ENCODE measurements around the gene NIPSNAP3A.

NIPSNAP3A gene

DNA sequence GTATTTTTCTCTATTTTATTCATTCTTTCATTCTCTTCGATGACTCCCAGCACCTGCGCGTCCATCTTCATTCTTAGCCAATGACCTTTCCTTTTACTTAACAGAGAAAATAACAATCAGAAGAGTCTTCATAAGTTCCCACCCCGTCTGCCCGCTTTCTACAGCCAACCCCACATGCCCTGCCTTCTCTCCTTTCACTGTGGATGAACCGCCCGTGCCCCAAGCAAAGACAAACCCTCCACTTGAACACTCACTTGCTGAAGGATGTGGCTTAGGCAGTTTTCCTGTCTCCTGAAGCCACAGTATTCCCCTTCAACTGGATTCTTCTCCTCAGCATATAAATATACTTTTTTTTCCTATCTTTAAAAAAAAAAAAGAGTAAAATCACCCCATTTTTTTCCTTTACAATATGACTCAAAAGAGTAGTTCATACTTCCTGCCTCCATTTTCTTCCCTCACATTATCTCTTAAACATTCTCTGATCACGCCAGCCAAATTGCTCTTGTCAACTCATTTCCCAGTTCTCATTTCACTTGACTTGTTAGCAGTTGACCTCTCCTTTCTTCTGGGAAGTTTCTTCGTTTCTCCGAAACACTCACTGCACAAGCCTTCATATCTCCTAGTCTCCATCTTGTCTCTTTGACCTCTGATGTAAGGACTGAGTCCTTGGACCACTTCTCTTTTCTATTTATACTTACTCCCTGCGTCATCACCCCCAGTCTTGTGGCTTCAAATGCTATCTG, 27.5 kb downstream of the NIPSNAP3A start:
- no peak for DNase-seq

DNA sequence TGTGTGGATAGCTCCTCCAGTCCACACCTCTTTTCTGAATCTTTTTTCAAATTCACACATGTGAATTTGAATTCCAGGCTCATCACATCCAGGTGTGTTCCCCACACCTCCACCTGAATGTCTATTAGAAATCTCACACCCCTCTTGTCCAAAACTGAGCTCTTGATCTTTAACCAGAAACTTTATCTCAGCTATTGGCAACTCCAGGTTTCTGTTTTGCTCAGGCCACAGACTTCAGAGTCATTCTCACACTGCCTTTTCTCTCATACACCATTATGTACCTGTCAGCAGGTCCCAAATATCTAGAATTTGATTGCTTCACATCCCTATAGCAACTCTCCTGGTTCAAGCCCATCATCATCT, 28.1 kb downstream of the NIPSNAP3A start:
- no peak for DNase-seq

DNA sequence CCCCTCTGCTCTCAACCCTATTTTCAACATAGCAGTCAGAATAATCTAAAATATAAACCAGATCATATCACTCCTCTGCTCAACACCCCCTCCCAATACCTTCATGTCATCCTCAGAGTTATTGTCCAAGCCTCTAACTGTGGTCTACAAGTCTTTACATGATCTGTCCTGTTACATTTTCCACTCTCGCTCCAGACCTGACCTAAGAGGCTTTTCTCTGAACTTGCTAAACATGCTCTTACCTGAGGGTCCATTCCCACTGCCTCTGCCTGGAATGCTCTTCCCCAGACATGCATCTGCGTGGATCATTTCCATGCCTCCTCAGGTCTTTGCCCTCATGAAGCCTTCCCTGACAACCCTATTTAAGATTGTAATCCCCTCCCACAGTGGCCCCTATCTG, 28.5 kb downstream of the NIPSNAP3A start:
- no peak for DNase-seq

DNA sequence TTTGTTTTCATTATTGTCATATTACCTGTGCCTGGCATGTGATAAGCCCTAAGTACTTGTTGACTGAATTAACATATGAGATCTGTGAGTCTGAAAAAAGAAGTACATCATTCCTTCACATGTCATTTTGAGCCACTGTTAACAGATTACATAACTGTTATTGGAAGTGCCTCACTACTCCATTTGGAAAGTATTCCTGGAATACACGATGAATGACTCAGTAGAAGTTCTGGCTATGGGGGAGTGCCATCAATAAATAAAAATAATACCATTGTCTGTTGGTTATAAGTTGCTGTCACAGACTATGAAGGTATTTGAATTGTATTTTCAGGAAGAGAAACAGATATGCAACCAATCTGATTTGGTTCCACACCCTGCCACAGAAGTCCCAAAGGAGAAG, 29.3 kb downstream of the NIPSNAP3A start:
- no peak for DNase-seq

DNA sequence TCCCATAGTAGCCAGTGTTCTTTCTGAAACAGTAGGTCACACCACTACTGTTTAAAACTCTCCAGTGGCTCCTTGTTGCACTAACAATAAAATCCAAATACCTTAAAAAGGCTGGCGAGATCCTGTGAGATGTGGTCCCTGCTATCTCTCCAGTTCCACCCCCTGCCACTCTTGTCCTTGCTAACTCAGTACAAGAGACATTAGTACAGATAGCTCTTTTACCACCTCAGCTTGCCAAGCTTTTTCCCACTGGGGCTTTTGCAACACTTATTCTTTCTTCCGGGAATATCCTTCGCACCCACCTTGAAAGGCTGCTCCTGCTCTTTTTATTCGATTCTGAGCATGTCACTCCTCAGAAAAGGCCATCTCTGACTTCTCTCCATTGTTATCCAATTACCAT, 31.3 kb downstream of the NIPSNAP3A start:
- no peak for DNase-seq

DNA sequence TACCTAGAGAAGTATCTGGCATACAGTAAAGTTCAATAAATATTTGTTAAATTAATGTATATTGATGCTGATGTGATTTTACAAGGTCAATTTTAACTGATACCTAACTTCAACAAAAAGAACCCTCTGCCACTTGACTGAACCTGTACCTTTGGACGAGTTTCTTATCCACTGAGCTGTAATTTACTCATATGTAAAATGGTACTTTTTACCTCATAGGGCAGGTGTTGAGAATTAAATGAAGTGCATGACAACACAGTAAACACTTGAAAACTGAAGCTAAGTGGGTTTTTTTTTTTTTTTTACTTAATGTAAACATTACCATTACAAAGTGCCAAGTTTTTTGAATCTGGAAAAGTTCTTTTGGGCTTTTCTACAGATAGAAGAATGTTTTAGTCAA, 31.9 kb downstream of the NIPSNAP3A start:
- DNase-seq, result no peak

DNA sequence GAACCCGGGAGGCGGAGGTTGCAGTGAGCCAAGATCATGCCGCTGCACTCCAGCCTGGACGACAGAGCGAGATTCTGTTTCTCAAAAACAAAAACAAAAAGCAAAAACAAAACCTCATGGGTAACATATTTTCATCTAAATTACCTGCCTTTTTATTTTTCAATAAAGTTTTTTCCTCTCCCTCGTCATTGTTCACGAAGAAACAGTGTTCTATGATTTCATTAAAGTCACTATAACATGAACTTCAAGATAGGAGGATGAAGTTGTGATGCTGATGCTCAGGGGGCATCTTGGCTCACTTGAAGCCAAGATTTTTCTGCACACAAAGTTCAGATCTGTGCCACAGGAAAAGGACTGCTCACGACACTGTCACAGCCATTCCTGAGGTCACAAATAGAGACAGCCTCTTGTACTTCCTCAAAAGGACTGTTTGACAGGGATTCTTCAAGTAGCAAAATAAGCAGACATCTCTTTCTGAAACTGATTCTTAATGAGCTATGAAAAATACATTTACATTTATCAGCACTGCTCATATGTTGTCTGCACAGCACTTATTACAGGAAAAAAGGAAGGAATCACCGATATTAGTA, 32.6 kb downstream of the NIPSNAP3A start:
- DNase-seq, result no peak

DNA sequence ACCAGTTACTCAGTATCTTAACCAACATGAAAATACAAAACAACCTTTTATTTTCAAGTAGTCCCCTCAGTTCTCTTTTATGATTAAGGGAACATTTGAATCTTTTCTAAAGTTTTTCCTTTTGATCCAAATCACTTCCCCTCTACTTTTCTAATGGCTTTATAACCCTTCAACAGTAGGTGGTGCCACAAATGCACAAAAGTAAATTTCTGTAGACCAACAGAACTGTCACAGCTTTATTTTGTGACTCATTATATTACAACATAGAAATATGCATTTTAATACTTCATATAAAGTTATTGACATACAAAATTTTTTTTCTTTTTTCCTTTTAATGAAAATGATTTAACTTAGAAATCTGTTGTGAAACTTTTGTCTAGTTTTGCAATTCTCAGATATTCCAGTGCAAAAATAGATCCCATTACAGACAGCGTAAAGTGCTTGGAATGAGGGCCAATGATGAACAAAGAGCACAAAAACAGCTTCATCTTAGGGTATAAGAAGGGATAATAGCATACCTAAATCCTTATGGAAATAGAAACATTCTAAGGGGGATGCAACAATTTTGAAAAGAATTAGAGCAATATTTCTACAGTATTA, 33.4 kb downstream of the NIPSNAP3A start:
- DNase-seq, result no peak

DNA sequence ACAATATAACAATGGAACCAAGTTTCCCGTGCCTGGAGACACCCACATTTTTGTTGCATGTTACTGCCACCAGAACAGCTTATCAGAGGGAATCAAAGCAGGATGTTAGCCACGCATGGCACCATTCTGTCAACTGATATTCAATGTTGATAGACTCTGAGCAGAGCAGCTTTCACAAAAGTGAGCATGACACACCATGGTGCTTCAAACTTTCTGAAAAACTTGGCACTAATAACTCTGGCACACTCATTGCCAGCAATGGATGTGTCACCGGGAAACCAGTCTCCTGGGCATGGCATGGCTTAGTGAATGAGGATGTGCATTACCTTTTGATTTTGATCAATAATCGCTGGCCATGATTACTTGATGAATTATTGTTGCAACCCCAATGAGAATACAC, 36.1 kb downstream of the NIPSNAP3A start:
- no peak for DNase-seq

DNA sequence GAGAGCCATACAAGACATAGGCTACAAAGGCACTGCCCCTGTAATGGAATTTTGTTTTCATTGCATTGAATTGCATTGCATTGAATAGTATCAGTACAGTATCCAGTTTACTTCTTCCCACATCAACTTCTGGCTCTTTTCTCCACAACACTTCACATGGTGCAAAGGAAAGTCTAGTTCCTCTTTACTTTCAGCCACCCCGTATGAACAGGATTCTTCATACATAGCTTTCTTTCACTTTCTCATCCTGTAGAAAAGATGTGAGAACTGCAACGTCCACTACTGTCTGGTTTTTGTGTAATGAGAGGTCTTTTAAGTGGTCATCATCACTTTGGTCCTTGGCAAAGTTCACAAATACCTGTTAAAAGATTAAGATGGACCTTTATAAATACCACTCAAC, 36.6 kb downstream of the NIPSNAP3A start:
- no peak for DNase-seq

DNA sequence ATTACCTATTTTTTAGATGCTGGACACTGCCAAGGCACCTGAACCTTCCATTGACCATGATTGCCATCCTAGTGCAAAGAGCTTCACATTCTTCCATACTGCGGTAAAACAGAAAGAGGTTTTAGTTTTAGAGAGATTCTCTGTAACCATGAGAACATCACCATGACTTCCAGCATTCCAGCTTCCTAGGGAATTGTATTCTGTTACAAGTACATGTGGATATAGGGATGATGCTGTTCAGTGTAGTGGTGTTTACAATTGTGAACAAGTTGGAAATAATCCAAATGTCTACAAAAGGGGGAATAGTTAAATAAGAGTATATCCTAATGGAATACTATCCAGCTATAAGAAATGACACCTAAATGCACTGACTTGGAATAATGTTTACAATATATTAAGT, 38.8 kb downstream of the NIPSNAP3A start:
- DNase-seq, result no peak

DNA sequence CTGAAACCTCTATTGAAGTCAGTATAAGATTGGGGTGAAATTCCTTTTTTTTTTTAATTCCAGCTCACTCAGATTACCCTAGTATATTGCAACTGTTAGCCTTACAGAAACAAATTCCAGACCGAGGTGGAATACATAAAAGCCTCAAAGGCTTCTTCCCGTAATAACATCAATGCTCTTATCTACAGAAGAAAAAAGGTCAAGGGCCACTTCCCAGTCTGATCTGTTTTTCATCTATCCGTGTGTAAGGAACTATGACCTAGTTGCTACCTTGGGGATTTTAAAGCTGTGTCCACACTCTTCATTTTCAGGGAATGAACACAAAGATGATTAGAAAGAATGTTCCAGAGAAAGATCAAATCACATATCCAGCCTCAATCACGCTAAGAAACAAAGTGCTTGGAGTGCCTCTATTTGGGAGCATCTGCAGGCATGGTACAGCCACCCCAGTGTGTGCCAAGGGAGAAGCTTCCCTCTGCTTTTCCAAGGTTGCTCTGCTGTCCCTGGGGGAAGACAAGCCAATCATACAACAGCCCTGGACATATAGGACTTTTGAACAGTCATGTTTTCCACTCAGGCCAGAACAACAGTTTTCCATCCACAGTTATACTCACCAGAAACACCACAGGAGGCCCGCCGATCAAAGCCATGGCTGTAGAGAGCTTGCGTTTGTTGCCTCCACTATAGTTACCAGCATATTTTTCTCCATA, 40.0 kb downstream of the NIPSNAP3A start:
- no peak for DNase-seq

DNA sequence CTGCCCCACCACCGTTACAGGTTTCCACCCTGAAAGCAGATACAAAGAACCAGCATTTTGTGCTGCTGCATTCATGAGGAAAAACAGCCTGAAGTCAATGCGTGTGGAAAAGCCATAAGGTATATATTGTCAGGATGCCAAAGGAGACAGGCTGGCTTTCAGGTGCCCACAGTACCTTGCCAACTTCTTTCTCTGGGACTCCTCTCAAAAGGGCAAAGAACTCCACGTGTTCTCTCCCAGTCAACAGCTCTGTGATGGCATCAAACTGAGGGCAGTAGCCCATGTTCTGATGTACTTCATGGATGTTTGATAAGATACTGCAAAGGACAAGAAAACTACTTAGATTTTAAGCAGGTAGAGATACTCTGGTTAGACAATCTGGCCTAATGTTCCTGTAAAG, 40.8 kb downstream of the NIPSNAP3A start:
- DNase-seq, result no peak

DNA sequence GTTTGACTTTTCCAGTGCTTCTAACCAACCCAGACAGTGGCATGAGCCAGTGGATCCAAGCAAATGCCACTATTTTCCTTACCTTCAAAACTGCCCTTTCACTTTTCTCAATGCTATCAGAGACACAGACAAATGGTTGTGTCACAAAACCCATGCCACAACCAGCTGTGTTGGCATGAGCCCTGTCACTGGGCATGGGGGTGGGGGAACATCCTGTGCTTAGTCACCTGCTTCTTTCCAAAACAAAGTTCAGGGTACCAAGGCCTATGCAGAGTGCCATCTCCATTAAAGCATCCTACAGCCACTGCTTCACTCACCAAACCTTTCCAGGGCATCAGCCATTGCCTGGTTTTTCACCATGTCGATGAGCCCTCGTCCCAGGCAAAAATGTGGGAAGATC, 46.6 kb downstream of the NIPSNAP3A start:
- no peak for DNase-seq

DNA sequence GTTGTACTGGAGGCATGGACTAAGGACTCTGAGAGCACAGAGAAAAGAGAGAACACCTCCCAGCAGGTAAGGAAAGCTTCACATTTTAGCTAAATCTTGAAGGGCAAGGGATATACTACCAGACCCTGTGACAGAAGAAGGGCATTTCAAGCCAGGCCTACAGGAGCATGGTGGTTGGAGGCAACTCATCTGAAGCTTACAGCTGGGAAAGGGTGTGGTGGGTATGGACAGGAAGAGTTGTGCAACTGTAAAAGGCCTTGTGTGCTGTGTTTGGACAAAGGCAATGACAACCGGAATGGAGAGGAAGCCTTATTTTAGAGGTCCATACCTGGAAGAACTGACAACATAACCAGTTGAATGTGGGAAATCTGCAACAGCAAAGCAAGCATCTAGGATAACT, 47.6 kb downstream of the NIPSNAP3A start:
- DNase-seq, result no peak

DNA sequence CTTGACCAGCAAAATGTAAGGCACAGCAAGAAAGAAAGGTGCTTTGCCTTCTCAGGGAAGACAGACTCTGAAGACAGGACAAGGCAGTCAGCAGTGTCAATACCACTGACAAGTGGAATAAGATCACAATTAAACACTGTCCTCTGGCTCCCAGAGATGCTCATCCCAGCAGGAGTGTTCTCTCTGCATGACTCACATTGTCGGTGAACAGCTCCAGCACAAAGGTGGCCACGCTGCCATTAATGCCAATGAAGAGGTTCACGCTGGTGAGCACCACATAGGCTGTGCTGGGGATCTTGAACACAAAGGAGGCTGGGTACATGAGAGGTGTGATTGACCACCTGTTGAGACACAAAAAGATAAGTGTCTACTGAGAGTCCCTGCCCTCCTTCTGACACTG, 48.4 kb downstream of the NIPSNAP3A start:
- no peak for DNase-seq

DNA sequence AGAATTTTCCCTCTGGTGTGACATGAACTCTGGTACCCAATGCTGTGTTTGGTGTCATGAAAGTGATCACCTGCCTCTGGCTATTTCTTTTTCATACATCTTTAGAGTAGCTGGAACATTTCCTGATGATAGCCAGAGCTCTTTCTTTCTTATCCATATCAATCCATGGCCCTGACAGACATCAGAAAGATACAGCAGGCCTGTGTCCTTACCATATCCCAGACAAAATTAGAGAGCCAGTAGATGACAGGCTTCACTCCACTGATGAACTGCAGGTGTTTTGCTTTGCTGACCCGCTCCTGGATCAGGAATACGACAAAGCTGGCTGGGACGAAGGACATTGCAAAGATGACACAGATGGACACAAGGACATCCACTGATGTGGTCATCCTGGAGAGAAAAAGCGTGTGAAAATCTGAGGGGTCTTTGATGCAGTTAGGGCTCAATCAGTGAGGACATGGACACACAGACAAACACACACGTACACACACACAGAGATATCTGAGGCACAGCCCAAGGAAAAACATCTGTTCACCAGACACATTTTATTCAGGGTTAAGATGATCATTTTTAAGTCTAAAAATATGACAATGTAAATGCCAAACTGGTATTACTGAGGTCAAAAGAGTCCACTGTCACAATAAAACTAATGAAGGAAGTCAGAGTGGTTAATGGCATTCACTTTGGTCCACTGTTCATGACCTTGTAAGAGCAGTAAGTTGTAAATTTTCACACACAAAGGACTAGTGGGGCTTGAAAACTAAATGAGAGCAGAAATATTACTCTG, 50.9 kb downstream of the NIPSNAP3A start:
- DNase-seq, result no peak

DNA sequence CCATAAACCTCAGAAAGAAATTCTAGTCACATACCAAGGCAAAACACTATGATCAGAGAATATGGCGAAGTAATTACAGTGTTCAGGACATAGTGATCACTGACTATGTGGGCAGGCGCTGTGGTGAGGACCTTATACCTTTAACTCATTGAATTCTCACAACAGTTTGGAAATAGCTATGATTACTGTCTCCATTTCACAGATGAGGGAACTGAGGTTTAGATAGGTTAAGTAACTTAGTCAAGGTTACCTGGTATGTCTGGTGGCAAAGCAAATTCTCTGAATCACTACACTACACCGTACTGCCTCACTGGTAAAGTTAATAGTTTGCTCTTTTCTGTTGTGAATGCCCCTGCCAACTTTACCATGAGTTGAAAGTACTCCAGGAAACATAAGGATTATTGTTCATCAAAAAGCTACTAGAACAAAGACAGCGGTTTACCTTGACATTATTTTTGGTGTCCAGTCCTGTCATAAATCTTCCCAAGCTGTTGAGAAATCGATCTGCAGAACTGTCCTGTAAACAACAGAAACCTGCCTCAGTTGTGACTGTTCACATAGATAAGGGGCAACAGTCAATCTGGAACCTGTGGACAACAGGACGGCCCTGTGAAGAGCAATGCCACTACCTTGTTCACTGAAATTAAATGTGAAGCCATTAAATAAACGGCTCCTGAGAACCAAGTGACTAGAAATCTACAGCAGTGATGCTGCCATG, 52.7 kb downstream of the NIPSNAP3A start:
- no peak for DNase-seq

DNA sequence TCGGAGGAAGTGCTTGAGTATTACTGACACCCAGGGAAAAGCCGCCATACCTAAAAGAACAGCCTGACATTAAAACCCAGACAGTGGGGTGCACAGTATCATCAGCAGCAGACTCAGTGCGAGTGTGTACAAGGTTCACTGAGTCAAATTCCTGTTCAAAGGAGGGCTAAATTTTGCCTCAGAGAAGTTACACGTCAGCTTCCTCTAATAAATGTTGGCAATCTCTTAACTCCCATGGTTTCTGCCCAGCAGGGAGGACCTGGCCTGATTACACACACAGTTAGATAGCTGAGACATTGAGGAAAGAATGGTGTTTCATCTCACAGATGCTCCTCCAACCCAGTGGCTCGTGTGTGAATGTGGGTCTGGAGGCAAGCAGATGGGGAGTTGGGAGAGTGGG, 54.6 kb downstream of the NIPSNAP3A start:
- no peak for DNase-seq

DNA sequence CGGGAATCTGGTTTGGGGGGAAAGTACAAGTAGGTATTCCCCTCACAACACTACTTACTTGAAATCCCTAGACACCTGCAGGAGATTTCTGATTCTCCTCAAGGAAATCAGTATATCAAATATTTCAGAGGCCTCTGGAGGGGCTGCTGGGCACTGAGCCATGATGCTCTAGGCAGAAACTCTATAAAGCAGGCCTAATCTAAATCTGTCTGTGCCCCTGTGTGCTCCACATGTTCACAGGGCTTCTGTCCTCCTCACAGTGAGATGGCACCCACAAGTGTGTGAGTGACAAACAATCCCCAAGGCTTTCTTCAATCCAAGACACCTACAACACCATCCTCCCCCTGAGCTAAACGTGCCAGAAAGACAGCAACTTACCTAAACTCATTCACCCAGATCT, 55.4 kb downstream of the NIPSNAP3A start:
- no peak for DNase-seq

DNA sequence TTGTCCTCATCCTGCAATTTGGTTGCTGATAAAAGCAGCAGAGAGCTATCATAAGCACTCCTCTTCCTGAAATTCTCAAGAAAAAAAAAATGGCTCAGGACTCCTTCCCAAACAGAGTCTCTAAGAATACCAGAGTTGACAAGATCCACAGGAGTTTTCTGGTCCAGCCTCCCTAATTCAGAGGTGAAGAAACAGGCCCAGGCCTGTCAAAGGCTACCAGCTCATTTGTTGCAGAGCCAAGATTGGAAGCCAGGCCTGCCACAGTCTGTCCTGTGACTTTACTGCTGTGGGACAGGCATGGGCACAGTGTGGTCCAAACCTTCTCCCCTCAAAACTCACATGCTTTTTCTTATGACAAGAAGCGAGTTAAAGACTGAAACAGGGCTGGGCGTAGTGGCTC, 58.0 kb downstream of the NIPSNAP3A start:
- no peak for DNase-seq

DNA sequence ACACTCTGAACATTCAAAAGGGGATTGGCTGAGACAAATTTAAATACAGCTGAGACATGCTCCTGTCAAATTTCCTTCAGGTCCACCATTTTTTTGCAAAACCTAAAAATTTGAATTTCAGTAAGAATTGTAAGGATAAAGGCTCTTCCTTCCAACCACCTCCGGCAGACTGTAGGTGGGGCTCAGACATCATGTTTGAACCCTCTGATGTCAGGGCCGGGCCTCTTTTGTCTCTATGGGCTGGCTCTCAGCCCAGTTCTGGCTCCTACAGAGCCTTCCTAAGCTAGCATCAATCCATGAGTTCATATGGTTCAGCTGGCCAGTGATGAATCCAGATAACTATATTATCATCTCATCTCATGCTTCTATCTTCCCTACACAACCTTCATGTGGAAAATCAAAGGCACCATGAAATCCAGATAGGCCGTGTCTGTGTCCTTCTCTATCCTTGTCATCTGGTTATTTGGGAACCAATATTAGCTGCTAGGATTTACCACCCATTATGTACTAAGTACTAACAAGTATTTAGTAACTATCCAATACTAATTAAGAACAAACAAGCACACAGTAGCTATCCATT, 60.6 kb downstream of the NIPSNAP3A start:
- no peak for DNase-seq
